K562 (cell line): Measurements from ENCODE around the gene APBA2. TPM values are rescaled to one million over a fixed set of nuclear protein-coding genes. Genes with fewer than 3 reads are reported as not detected.

Experiments used
- FOXA3 ChIP-seq, 2 experiments: fragments of 450-650 bp in 1 of 2; sonication (generic) in 1 of 2; formaldehyde crosslinking; IDR thresholded peaks in 1 of 2; conservative IDR thresholded peaks in 1 of 2; 2 replicates each; pipeline versions ENCODE4 v1.4.0 to v1.8.0; 2020 to 2022; ENCODE audit warnings: mild to moderate bottlenecking in 2 of 2, missing genetic modification reagents in 1 of 2
- HMBOX1 ChIP-seq: sonication (generic); IDR thresholded peaks from 2 replicates; pipeline ENCODE4 v1.6.1; 2016
- L3MBTL2 ChIP-seq: fragments of 450-650 bp; IDR thresholded peaks from 2 replicates; pipeline ENCODE4 v1.6.1; 2016; ENCODE audit warnings: mild to moderate bottlenecking, moderate library complexity
- PCBP2 ChIP-seq: fragments of 200-400 bp; formaldehyde crosslinking; IDR thresholded peaks from 2 replicates; pipeline ENCODE4 v1.6.1; 2018; ENCODE audit warnings: low read length, low read depth, mild to moderate bottlenecking, moderate library complexity; ENCODE audit not compliant: poor library complexity, severe bottlenecking
- POLR2AphosphoS5 ChIP-seq: IDR thresholded peaks from 2 replicates; pipeline ENCODE4 v1.6.1; 2011; ENCODE audit warnings: mild to moderate bottlenecking, low read depth, low read length, moderate library complexity; ENCODE audit not compliant: control insufficient read depth, insufficient read depth
- POLR3A ChIP-seq: IDR thresholded peaks from 2 replicates; pipeline ENCODE4 v1.6.1; 2011; ENCODE audit warnings: borderline replicate concordance, mild to moderate bottlenecking, moderate library complexity; ENCODE audit not compliant: insufficient read length, insufficient read depth; ENCODE audit errors: extremely low read depth
- PREB ChIP-seq: sonication (generic); formaldehyde crosslinking; IDR thresholded peaks from 2 replicates; pipeline ENCODE4 v1.8.1; 2023; ENCODE audit warnings: mild to moderate bottlenecking, missing genetic modification reagents
- PRMT5 ChIP-seq: sonication (generic); formaldehyde crosslinking; IDR thresholded peaks from 2 replicates; pipeline ENCODE4 v1.5.0; 2020; ENCODE audit warnings: missing genetic modification reagents
- PTBP1 ChIP-seq: fragments of 200-400 bp; formaldehyde crosslinking; IDR thresholded peaks from 2 replicates; pipeline ENCODE4 v1.6.1; 2017; ENCODE audit warnings: low read depth, low read length
- RFX1 ChIP-seq: fragments of 450-650 bp; IDR thresholded peaks from 2 replicates; pipeline ENCODE4 v1.6.1; 2016; ENCODE audit warnings: mild to moderate bottlenecking, moderate library complexity
- SAFB ChIP-seq: fragments of 200-400 bp; formaldehyde crosslinking; IDR thresholded peaks from 2 replicates; pipeline ENCODE4 v1.6.1; 2017; ENCODE audit warnings: low read depth, low read length, borderline replicate concordance
- SIN3A ChIP-seq, 2 experiments: fragments of 150-350 bp in 1 of 2; IDR thresholded peaks; 2 replicates each; pipeline ENCODE4 v1.6.1; 2011 to 2016; ENCODE audit warnings: borderline replicate concordance in 2 of 2, low read depth in 2 of 2, low read length in 2 of 2, mild to moderate bottlenecking in 2 of 2, moderate library complexity in 2 of 2; ENCODE audit not compliant: control insufficient read depth in 1 of 2
- SLC30A9 ChIP-seq: fragments of 250-450 bp; sonication (Bioruptor Pico); IDR thresholded peaks from 2 replicates; pipeline ENCODE4 v1.8.0; 2022; ENCODE audit warnings: mild to moderate bottlenecking, moderate library complexity
- STAG1 ChIP-seq: sonication (generic); formaldehyde crosslinking; IDR thresholded peaks from 2 replicates; pipeline ENCODE4 v1.5.0; 2020; ENCODE audit warnings: missing genetic modification reagents, borderline replicate concordance
- TAF9B ChIP-seq: fragments of 450-650 bp; IDR thresholded peaks from 2 replicates; pipeline ENCODE4 v1.6.1; 2018; ENCODE audit warnings: mild to moderate bottlenecking; ENCODE audit not compliant: partially characterized antibody
- TRIM25 ChIP-seq: fragments of 450-650 bp; IDR thresholded peaks from 2 replicates; pipeline ENCODE4 v1.7.0; 2016; ENCODE audit warnings: borderline replicate concordance
- XRCC5 ChIP-seq: fragments of 200-400 bp; formaldehyde crosslinking; IDR thresholded peaks from 2 replicates; pipeline ENCODE4 v1.6.1; 2017; ENCODE audit warnings: low read depth, mild to moderate bottlenecking, low read length
- YBX1 ChIP-seq: fragments of 450-650 bp; IDR thresholded peaks from 2 replicates; pipeline ENCODE4 v1.7.1; 2016; ENCODE audit warnings: mild to moderate bottlenecking
- ZKSCAN3 ChIP-seq: fragments of 250-450 bp; sonication (Bioruptor Pico); IDR thresholded peaks from 2 replicates; pipeline ENCODE4 v1.4.0; 2020
- ZNF134 ChIP-seq: fragments of 250-450 bp; sonication (Bioruptor Pico); conservative IDR thresholded peaks from 2 replicates; pipeline ENCODE4 v1.4.0; 2020
- ZNF347 ChIP-seq: fragments of 450-650 bp; formaldehyde crosslinking; IDR thresholded peaks from 2 replicates; pipeline ENCODE4 v1.4.0; 2020; ENCODE audit warnings: low read depth, mild to moderate bottlenecking, moderate library complexity
- ZNF57 ChIP-seq: fragments of 450-650 bp; formaldehyde crosslinking; IDR thresholded peaks from 2 replicates; pipeline ENCODE4 v1.4.0; 2020; ENCODE audit warnings: mild to moderate bottlenecking, moderate library complexity
- ZSCAN29 ChIP-seq: fragments of 450-650 bp; IDR thresholded peaks from 2 replicates; pipeline ENCODE4 v1.6.1; 2017
- polyA plus RNA-seq, 8 experiments: library from polyadenylated mRNA; depleted of rRNA in 4 of 8; stranded (reverse) in 5 of 8; unstranded in 3 of 8; fragments of >200 nt; fragmentation: Nextera tagmentation in 2 of 8; fragmentation: Illumina TruSeq in 1 of 8; extraction: Ambion mirVana in 2 of 8; extraction: Trizol in 1 of 8; gene quantifications; 2 replicates each; pipeline versions ENCODE4 v1.2.1 to v1.2.3, GENCODE V29; 2011 to 2014; ENCODE audit warnings: inconsistent platforms in 1 of 8, missing spikeins in 1 of 8
- total RNA-seq, 7 experiments: library from RNA; depleted of rRNA in 6 of 7; stranded (reverse); fragments of >200 nt in 6 of 7; fragmentation: Illumina TruSeq in 2 of 7; extraction: Trizol in 2 of 7; gene quantifications; 2 replicates each; pipeline versions ENCODE4 v1.2.1 to v1.2.3, GENCODE V29; 2011 to 2021; ENCODE audit warnings: low replicate concordance in 1 of 7

APBA2 gene
- total and polyA plus RNA-seq, 9 of the 15 experiments (the other 6 are each of a cell fraction or from before 2014, with no cell fraction given), result 0.24 to 40.9 (median 25.2) TPM

- TF ChIP-seq TRIM25, result no peak
- TF ChIP-seq ZNF134 (CRISPR knock-in tag), result no peak
- no peak for TF ChIP-seq PTBP1
- no peak for TF ChIP-seq RFX1
- no peak for TF ChIP-seq ZKSCAN3
- peak; percentile 30; the same call in 1 of the 2 replicates for TF ChIP-seq SAFB
- no peak for TF ChIP-seq ZSCAN29
- TF ChIP-seq ZNF57 (CRISPR knock-in tag), result no peak
- TF ChIP-seq FOXA3 (CRISPR knock-in tag; conservative IDR thresholded peaks at IDR 0.05 in 1 of 2, IDR thresholded peaks at IDR 0.05 in 1 of 2), result no peak
- TF ChIP-seq ZNF347 (CRISPR knock-in tag), result no peak
- TF ChIP-seq PCBP2, result no peak
- 0 out of 2 replicates have a peak, but pooled peaks have one; percentile 54 for TF ChIP-seq XRCC5
- peak; percentile 15; the same call in 1 of the 2 replicates for TF ChIP-seq STAG1 (CRISPR knock-in tag)
- TF ChIP-seq POLR2AphosphoS5, result no peak
- no peak for TF ChIP-seq HMBOX1
- no peak for TF ChIP-seq POLR3A
- TF ChIP-seq YBX1, result no peak
- no peak for TF ChIP-seq PRMT5 (CRISPR knock-in tag)
- TF ChIP-seq SIN3A (IDR thresholded peaks at IDR 0.05; ENCODE audit: borderline replicate concordance in 2 of 2, control insufficient read depth in 1 of 2, low read depth in 2 of 2, low read length in 2 of 2), result no peak
- no peak for TF ChIP-seq PREB (CRISPR knock-in tag)
- no peak for TF ChIP-seq TAF9B
- no peak for TF ChIP-seq L3MBTL2
- no peak for TF ChIP-seq SLC30A9 (CRISPR knock-in tag)
These were observed 254.0 kb downstream of the APBA2 start (continued) for GRCh38 chr15:29139540-29140459.
